Measurements from ENCODE around the gene LSM7.

The LSM7 gene

DNA sequence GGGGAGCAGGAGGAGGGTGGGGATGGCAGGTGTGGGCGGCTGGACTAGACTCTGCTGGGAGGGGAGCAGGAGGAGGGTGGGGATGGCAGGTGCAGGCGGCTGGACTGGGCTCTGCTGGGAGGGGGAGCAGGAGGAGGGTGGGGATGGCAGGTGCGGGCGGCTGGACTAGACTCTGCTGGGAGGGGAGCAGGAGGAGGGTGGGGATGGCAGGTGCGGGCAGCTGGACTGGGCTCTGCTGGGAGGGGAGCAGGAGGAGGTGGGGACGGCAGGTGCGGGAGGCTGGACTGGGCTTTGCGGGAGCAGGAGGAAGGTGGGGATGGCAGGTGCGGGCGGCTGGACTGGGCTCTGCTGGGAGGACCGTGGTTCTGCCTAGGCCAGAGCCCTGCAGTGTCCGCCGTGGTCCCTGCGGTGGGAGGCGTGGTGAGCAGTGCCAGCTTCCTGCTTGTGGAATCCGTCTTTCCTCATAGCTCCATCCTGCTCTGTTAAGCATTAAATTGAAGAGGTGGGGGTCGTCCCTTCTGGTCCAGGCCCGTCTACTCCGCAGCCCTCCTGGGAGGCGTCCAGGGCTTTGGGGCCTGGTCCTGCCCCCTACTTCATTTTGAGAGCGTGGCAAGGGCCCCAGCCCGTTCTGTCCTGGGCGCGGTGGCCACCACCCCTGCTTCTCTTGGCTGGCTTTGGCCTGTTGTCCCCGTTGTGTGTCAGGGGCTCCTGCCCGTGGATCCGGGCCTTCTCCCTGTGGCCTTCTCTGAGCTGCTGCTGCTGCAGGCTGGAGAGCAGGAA, 4.8 kb upstream of the LSM7 start:
- H3K9me3 ChIP-seq = no peaks in the 10 kb centered on the region
- TF ChIP-seq CTCF (IDR thresholded peaks at IDR 0.05; ENCODE audit: low read depth, low read length) = no peak
- no peak for DNase-seq
- peaks cover 12% of the 10 kb centered on the region for H3K36me3 ChIP-seq
- H3K4me3 ChIP-seq (ENCODE audit: low read depth, low read length) = no peak overlapping the region
- peaks cover 31% of the 10 kb centered on the region for H3K4me1 ChIP-seq
- no peaks in the 10 kb centered on the region for H3K27me3 ChIP-seq

- H3K4me3 ChIP-seq (ENCODE audit: low read depth, low read length) = peak overlapping the region; percentile 23
- peaks cover 35% of the 10 kb centered on the region for H3K4me1 ChIP-seq
- H3K27me3 ChIP-seq = no peaks in the 10 kb centered on the region
- DNase-seq = peak; percentile 92
- no peak for TF ChIP-seq CTCF (IDR thresholded peaks at IDR 0.05; ENCODE audit: low read depth, low read length)
- H3K9me3 ChIP-seq = no peaks in the 10 kb centered on the region
- peaks cover 12% of the 10 kb centered on the region for H3K36me3 ChIP-seq
These were observed 4.1 kb upstream of the LSM7 start for GRCh38 chr19:2332341-2333026.

- H3K4me3 ChIP-seq (ENCODE audit: low read depth, low read length) = peak overlapping the region; percentile 23
- DNase-seq = no peak
- H3K27me3 ChIP-seq = no peaks in the 10 kb centered on the region
- H3K36me3 ChIP-seq = peaks cover 19% of the 10 kb centered on the region
- H3K4me1 ChIP-seq = peaks cover 33% of the 10 kb centered on the region
- TF ChIP-seq CTCF (IDR thresholded peaks at IDR 0.05; ENCODE audit: low read depth, low read length) = no peak
- no peaks in the 10 kb centered on the region for H3K9me3 ChIP-seq
These were observed 3.3 kb upstream of the LSM7 start for GRCh38 chr19:2331601-2332246.

DNA sequence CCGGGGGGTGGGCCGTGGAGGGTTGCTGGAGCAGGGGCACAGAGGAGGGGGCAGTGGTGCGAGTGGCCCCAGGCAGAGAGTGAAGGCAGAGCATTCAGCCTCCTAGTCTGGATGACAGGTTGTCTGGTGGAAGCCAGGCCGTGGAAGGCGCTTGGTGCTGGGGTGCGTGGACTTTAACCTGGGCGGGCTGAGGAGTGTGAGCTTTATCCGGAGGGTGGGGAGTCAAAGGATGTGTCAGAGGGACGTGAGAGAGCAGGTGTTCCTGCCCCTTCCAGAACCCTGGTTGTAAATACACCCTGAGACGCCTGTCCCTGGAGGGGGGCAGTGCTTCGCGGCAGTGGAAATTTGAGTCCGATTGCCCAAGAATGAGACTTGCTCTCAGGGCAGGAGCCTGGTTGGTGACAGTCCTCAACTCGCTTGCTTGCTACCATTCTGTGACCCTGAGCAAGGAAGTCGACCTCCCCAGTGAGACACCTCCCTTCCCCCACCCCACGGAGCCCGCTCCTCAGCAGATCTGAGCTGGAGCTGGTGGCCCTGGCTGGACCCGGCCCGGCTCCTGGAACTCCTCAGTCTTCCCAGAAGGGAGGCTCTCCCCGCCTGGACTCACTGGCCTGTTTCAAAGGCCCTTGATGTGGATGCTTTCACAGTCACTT, 2.4 kb upstream of the LSM7 start:
- H3K4me3 ChIP-seq (ENCODE audit: low read depth, low read length) = no peak overlapping the region; the same call in 1 of the 2 replicates
- H3K9me3 ChIP-seq = no peaks in the 10 kb centered on the region
- DNase-seq = no peak

DNA sequence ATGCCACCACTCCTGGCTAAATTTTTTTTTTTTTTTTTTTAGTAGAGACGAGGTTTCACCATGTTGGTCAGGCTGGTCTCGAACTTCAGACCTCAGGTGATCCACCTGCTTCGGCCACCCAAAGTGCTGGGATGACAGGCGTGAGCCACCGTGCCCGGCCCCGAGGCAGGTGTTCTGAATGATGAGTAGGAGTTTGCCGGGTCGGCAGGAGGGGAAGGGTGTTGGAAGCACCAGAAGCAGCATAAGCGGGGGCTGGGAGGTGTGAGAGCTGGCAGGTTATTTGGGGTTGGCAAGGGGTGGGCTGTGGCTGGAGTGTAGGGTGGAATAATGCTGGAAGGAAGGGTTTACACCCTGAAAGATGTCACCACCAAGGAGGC, 1.9 kb upstream of the LSM7 start:
- TF ChIP-seq CTCF (IDR thresholded peaks at IDR 0.05; ENCODE audit: low read depth, low read length) = no peak
- Histone ChIP-seq H3K27me3 (no peaks in the 10 kb centered on the region), H3K9me3 (no peaks in the 10 kb centered on the region), H3K4me3 (ENCODE audit: low read depth, low read length) (no peak overlapping the region), H3K4me1 (peaks cover 33% of the 10 kb centered on the region), H3K36me3 (peaks cover 32% of the 10 kb centered on the region)
- DNase-seq = no peak

More for the DNA sequence above, 2.4 kb upstream of the LSM7 start:
- H3K36me3 ChIP-seq = peaks cover 28% of the 10 kb centered on the region
- no peaks in the 10 kb centered on the region for H3K27me3 ChIP-seq
- no peak for TF ChIP-seq CTCF (IDR thresholded peaks at IDR 0.05; ENCODE audit: low read depth, low read length)
- peaks cover 33% of the 10 kb centered on the region for H3K4me1 ChIP-seq

Measured in BE2C (cell line).